GM12878 (cell line): ENCODE data around the gene CD84. TPM values are rescaled to one million over a fixed set of nuclear protein-coding genes. Genes with fewer than 3 reads are reported as not detected.

Experiments
- BMI1 ChIP-seq: fragments of 450-650 bp; IDR thresholded peaks from 2 replicates; pipeline ENCODE4 v1.6.1; 2016; ENCODE audit warnings: mild to moderate bottlenecking, moderate library complexity, borderline replicate concordance
- ETV6 ChIP-seq, 2 experiments: fragments of 450-650 bp in 1 of 2; IDR thresholded peaks in 1 of 2; conservative IDR thresholded peaks in 1 of 2; 2 replicates each; pipeline ENCODE4 v1.6.1; 2014; ENCODE audit warnings: antibody characterized with exemption in 1 of 2, borderline replicate concordance in 1 of 2, low read depth in 1 of 2, mild to moderate bottlenecking in 1 of 2, moderate library complexity in 1 of 2
- FOXK2 ChIP-seq: fragments of 450-650 bp; IDR thresholded peaks from 2 replicates; pipeline ENCODE4 v1.6.1; 2017; ENCODE audit warnings: mild to moderate bottlenecking, moderate library complexity
- HDAC6 ChIP-seq: fragments of 200-600 bp; sonication (generic); IDR thresholded peaks from one replicate; pipeline ENCODE4 v1.8.0; 2017; ENCODE audit warnings: antibody characterized with exemption; ENCODE audit not compliant: unreplicated experiment
- REST ChIP-seq: IDR thresholded peaks from 2 replicates; pipeline ENCODE4 v1.6.1; 2012; ENCODE audit warnings: mild to moderate bottlenecking, low read depth, low read length
- RUNX3 ChIP-seq: IDR thresholded peaks from 2 replicates; pipeline ENCODE4 v1.6.1; 2012; ENCODE audit warnings: low read length, inconsistent platforms
- SMAD5 ChIP-seq: IDR thresholded peaks from 2 replicates; pipeline ENCODE4 v1.6.1; 2016; ENCODE audit warnings: antibody characterized with exemption, low read depth
- SMARCA5 ChIP-seq: fragments of 450-650 bp; IDR thresholded peaks from 2 replicates; pipeline ENCODE4 v1.6.1; 2017; ENCODE audit warnings: mild to moderate bottlenecking
- SPI1 ChIP-seq: IDR thresholded peaks from 2 replicates; pipeline ENCODE4 v1.6.1; 2011; ENCODE audit warnings: low read depth, mild to moderate bottlenecking, low read length, moderate library complexity, borderline replicate concordance; ENCODE audit not compliant: insufficient read depth
- TAF1 ChIP-seq: IDR thresholded peaks from 2 replicates; pipeline ENCODE4 v1.6.1; 2011; ENCODE audit warnings: mild to moderate bottlenecking, low read depth, low read length, borderline replicate concordance
- ZNF274 ChIP-seq: IDR thresholded peaks from one replicate; pipeline ENCODE4 v1.8.0; 2011; ENCODE audit not compliant: insufficient read length, insufficient read depth
- ZNF687 ChIP-seq: fragments of 450-650 bp; IDR thresholded peaks from 2 replicates; pipeline ENCODE4 v1.6.1; 2017; ENCODE audit warnings: mild to moderate bottlenecking, moderate library complexity
- ZZZ3 ChIP-seq: IDR thresholded peaks from 2 replicates; pipeline ENCODE4 v1.6.1; 2011; ENCODE audit warnings: low read depth; ENCODE audit not compliant: control insufficient read depth, insufficient read length
- polyA plus RNA-seq, 11 experiments: library from polyadenylated mRNA; depleted of rRNA in 4 of 11; unstranded in 6 of 11; stranded (reverse) in 5 of 11; fragments of >200 nt; fragmentation: Nextera tagmentation in 4 of 11; fragmentation: Illumina TruSeq in 1 of 11; extraction: Ambion mirVana in 4 of 11; extraction: Trizol in 1 of 11; gene quantifications; 1 replicate in 1 of 11; 2 replicates in 10 of 11; pipeline versions ENCODE4 v1.2.1 to v1.2.3, GENCODE V29; 2011 to 2016; ENCODE audit warnings: inconsistent platforms in 2 of 11, missing spikeins in 2 of 11, low read depth in 1 of 11
- total RNA-seq, 4 experiments: library from RNA; depleted of rRNA in 3 of 4; stranded (reverse); fragments of >200 nt in 3 of 4; fragmentation: Illumina TruSeq in 1 of 4; extraction: Trizol in 1 of 4; gene quantifications; 2 replicates each; pipeline versions ENCODE4 v1.2.1 to v1.2.3, GENCODE V29; 2013 to 2021
- TF ChIP-seq, protein P1 (sequence below): fragments of 450-650 bp; IDR thresholded peaks from 2 replicates; pipeline ENCODE4 v1.6.1; 2016; ENCODE audit warnings: mild to moderate bottlenecking
- TF ChIP-seq, protein P2 (sequence below): fragments of 450-650 bp; formaldehyde crosslinking; IDR thresholded peaks from 2 replicates; pipeline ENCODE4 v1.4.0; 2020; ENCODE audit warnings: mild to moderate bottlenecking, moderate library complexity

CD84 gene
- total and polyA plus RNA-seq, 10 of the 15 experiments (the other 5 are each of a cell fraction or from before 2014, with no cell fraction given): 3.4 to 20.3 (median 11.7) TPM

GRCh38 chr1:160622501-160623226, 43.4 kb upstream of the CD84 start (continued):
- TF ChIP-seq TAF1 (no peak), BMI1 (peak; percentile 33; the same call in 1 of the 2 replicates), FOXK2 (no peak), RUNX3 (no peak), SMAD5 (peak; percentile 6; the same call in 1 of the 2 replicates), SMARCA5 (no peak), ZZZ3 (no peak), REST (no peak), ZNF687 (no peak; the same call in 1 of the 2 replicates), ETV6 (conservative IDR thresholded peaks at IDR 0.05 in 1 of 2, IDR thresholded peaks at IDR 0.05 in 1 of 2; ENCODE audit: borderline replicate concordance in 1 of 2, low read depth in 1 of 2) (no peak), SPI1 (no peak), HDAC6 (no peak), ZNF274 (no peak)
- TF ChIP-seq, protein P1, sequence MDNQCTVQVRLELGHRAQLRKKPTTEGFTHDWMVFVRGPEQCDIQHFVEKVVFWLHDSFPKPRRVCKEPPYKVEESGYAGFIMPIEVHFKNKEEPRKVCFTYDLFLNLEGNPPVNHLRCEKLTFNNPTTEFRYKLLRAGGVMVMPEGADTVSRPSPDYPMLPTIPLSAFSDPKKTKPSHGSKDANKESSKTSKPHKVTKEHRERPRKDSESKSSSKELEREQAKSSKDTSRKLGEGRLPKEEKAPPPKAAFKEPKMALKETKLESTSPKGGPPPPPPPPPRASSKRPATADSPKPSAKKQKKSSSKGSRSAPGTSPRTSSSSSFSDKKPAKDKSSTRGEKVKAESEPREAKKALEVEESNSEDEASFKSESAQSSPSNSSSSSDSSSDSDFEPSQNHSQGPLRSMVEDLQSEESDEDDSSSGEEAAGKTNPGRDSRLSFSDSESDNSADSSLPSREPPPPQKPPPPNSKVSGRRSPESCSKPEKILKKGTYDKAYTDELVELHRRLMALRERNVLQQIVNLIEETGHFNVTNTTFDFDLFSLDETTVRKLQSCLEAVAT: 0 out of 2 replicates have a peak, but pooled peaks have one; percentile 38
- TF ChIP-seq, protein P2, sequence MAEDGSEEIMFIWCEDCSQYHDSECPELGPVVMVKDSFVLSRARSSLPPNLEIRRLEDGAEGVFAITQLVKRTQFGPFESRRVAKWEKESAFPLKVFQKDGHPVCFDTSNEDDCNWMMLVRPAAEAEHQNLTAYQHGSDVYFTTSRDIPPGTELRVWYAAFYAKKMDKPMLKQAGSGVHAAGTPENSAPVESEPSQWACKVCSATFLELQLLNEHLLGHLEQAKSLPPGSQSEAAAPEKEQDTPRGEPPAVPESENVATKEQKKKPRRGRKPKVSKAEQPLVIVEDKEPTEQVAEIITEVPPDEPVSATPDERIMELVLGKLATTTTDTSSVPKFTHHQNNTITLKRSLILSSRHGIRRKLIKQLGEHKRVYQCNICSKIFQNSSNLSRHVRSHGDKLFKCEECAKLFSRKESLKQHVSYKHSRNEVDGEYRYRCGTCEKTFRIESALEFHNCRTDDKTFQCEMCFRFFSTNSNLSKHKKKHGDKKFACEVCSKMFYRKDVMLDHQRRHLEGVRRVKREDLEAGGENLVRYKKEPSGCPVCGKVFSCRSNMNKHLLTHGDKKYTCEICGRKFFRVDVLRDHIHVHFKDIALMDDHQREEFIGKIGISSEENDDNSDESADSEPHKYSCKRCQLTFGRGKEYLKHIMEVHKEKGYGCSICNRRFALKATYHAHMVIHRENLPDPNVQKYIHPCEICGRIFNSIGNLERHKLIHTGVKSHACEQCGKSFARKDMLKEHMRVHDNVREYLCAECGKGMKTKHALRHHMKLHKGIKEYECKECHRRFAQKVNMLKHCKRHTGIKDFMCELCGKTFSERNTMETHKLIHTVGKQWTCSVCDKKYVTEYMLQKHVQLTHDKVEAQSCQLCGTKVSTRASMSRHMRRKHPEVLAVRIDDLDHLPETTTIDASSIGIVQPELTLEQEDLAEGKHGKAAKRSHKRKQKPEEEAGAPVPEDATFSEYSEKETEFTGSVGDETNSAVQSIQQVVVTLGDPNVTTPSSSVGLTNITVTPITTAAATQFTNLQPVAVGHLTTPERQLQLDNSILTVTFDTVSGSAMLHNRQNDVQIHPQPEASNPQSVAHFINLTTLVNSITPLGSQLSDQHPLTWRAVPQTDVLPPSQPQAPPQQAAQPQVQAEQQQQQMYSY (CRISPR knock-in tag): no peak
